Immature natural killer cell (primary cell): Measurements from ENCODE around the gene LEP. TPM values are rescaled to one million over a fixed set of nuclear protein-coding genes. Genes with fewer than 3 reads are reported as not detected.

Experiments used
- DNase-seq, 3 donors: peaks; one replicate each; pipeline ENCODE4 v3.0.0; 2022; ENCODE audit warnings: mixed read lengths in 1 of 3
- H3K27ac Mint-ChIP-seq, 6 donors: one replicate each; pipeline ENCODE4 v1.8.0; 2020; ENCODE audit warnings: mixed read lengths in 6 of 6, mild to moderate bottlenecking in 5 of 6, inconsistent platforms in 4 of 6, moderate library complexity in 3 of 6
- H3K27me3 Mint-ChIP-seq, 3 donors: one replicate each; pipeline ENCODE4 v1.8.0; 2020 to 2021; ENCODE audit warnings: low read depth in 3 of 3, mild to moderate bottlenecking in 3 of 3, mixed read lengths in 3 of 3, moderate library complexity in 3 of 3, inconsistent platforms in 1 of 3
- H3K36me3 Mint-ChIP-seq, 3 donors: one replicate each; pipeline ENCODE4 v1.8.0; 2020; ENCODE audit warnings: mixed read lengths in 3 of 3, inconsistent platforms in 2 of 3, mild to moderate bottlenecking in 2 of 3
- H3K4me1 Mint-ChIP-seq, 2 donors: one replicate each; pipeline ENCODE4 v1.8.0; 2020; ENCODE audit warnings: inconsistent platforms in 2 of 2, mild to moderate bottlenecking in 2 of 2, mixed read lengths in 2 of 2, moderate library complexity in 1 of 2
- H3K4me3 Mint-ChIP-seq, 5 donors: one replicate each; pipeline ENCODE4 v1.8.0; 2020; ENCODE audit warnings: mild to moderate bottlenecking in 5 of 5, mixed read lengths in 5 of 5, inconsistent platforms in 3 of 5, moderate library complexity in 3 of 5
- H3K9me3 Mint-ChIP-seq, 6 donors: one replicate each; pipeline ENCODE4 v1.8.0; 2020; ENCODE audit warnings: mild to moderate bottlenecking in 6 of 6, mixed read lengths in 6 of 6, inconsistent platforms in 4 of 6, moderate library complexity in 3 of 6
- polyA plus RNA-seq, 3 donors: library from polyadenylated mRNA; unstranded; fragments of 300-500 nt; fragmentation: Illumina TruSeq; gene quantifications; one replicate each; pipeline ENCODE4 v1.2.3, GENCODE V29; 2021

LEP gene
- polyA plus RNA-seq, 3 donors from 2014 or later, result not detected

DNA sequence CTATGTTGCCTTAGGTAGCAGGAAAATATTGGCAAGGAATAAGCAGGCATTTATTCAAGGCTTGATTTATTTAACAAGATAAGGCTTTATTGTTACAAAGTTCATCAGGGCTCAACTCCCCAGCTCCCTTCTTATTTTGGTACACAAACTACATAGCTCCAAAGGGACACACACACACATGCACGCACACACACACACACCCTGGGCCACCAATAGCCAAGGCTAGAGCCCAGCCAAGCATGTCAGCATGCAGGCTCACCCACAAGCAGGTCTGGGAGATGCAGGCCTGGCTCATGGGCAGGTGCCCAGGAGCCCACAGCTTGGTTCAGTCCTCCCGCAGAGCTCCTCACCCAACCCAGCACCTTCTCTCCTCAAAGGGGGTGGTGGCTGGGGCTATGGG is 23.4 kb downstream of the LEP start:
- peaks cover 0 to 3% (median 0%) of the 10 kb centered on the region in 3 donors for H3K36me3 Mint-ChIP-seq
- peaks cover 5 to 7% (median 6%) of the 10 kb centered on the region in 3 donors for H3K27me3 Mint-ChIP-seq
- no peak for DNase-seq
- H3K27ac Mint-ChIP-seq, result no peak overlapping the region
- H3K4me1 Mint-ChIP-seq, result no peaks in the 10 kb centered on the region
- no peaks in the 10 kb centered on the region for H3K9me3 Mint-ChIP-seq
- no peak overlapping the region for H3K4me3 Mint-ChIP-seq

- peaks cover 6 to 8% (median 7%) of the 10 kb centered on the region in 3 donors for H3K27me3 Mint-ChIP-seq
- no peaks in the 10 kb centered on the region for H3K9me3 Mint-ChIP-seq
- H3K27ac Mint-ChIP-seq, result no peak overlapping the region
- H3K36me3 Mint-ChIP-seq, result peaks cover 0 to 3% (median 0%) of the 10 kb centered on the region in 3 donors
- no peaks in the 10 kb centered on the region for H3K4me1 Mint-ChIP-seq
- no peak overlapping the region for H3K4me3 Mint-ChIP-seq
- no peak for DNase-seq
These were observed 24.3 kb downstream of the LEP start for GRCh38 chr7:128265156-128265905.

GRCh38 chr7:128265906-128266300 is 24.8 kb downstream of the LEP start:
- no peak for DNase-seq
- Mint-ChIP-seq H3K27ac (no peak overlapping the region), H3K36me3 (peaks cover 0 to 3% (median 0%) of the 10 kb centered on the region in 3 donors), H3K4me3 (no peak overlapping the region), H3K4me1 (no peaks in the 10 kb centered on the region), H3K9me3 (no peaks in the 10 kb centered on the region), H3K27me3 (peaks cover 6 to 9% (median 8%) of the 10 kb centered on the region in 3 donors)

GRCh38 chr7:128266529-128266882 is 25.4 kb downstream of the LEP start:
- no peaks in the 10 kb centered on the region for H3K9me3 Mint-ChIP-seq
- H3K4me1 Mint-ChIP-seq, result no peaks in the 10 kb centered on the region
- no peak overlapping the region for H3K27ac Mint-ChIP-seq
- DNase-seq, result no peak
- peaks cover 4 to 12% (median 9%) of the 10 kb centered on the region in 3 donors for H3K27me3 Mint-ChIP-seq
- no peak overlapping the region for H3K4me3 Mint-ChIP-seq
- H3K36me3 Mint-ChIP-seq, result peaks cover 0 to 3% (median 0%) of the 10 kb centered on the region in 3 donors

- Mint-ChIP-seq H3K27me3 (peaks cover 4 to 12% (median 9%) of the 10 kb centered on the region in 3 donors), H3K9me3 (no peaks in the 10 kb centered on the region), H3K4me3 (no peak overlapping the region), H3K4me1 (no peaks in the 10 kb centered on the region), H3K27ac (no peak overlapping the region), H3K36me3 (peaks cover 0 to 3% (median 0%) of the 10 kb centered on the region in 3 donors)
- no peak for DNase-seq
These were observed 26.0 kb downstream of the LEP start for GRCh38 chr7:128266883-128267594.

DNA sequence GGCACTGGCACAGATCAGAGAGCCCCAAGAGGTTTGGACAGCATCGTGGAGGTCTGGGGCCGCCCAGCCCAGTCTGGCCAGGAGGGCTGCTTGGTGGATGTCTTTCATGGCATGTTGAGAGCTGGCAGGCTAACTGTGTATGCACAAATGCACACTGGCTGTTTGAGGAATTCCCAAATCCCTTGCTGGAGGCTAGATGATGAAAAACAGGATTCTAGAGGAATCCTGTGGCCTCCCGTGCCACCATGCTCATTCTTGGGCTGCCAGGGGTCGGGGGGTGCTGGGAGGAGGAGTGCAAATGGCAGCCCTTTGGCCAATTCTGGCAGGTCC is 26.5 kb downstream of the LEP start:
- no peaks in the 10 kb centered on the region for H3K9me3 Mint-ChIP-seq
- peaks cover 0 to 3% (median 0%) of the 10 kb centered on the region in 3 donors for H3K36me3 Mint-ChIP-seq
- peaks cover 1 to 12% (median 12%) of the 10 kb centered on the region in 3 donors for H3K27me3 Mint-ChIP-seq
- no peak overlapping the region for H3K4me3 Mint-ChIP-seq
- H3K27ac Mint-ChIP-seq, result no peak overlapping the region
- H3K4me1 Mint-ChIP-seq, result peaks cover under 1 to 5% of the 10 kb centered on the region in 2 donors
- DNase-seq, result no peak

DNA sequence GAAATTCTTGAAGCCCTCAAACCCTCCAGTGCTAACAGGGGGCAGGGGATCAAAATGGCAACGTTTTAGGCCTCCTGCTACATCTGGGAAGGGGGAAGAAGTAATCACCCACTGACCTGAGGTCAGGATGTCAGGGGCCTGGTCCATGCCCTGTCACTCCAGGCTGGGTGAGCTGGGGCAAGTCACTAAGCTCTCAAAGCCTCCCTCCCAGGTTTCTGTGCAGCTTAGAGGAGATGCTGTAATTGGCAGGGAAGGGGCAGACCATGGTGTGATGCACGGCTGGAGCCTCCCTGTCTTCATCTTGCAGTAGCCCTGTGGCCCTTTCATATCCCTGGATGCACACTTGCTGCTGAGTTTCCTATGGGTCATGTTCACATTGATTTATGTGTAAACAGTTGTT is 27.2 kb downstream of the LEP start:
- no peak for DNase-seq
- H3K4me1 Mint-ChIP-seq, result peaks cover 1 to 7% of the 10 kb centered on the region in 2 donors
- H3K36me3 Mint-ChIP-seq, result peaks cover 0 to 3% (median 0%) of the 10 kb centered on the region in 3 donors
- H3K27me3 Mint-ChIP-seq, result peaks cover 0 to 12% (median 7%) of the 10 kb centered on the region in 3 donors
- no peak overlapping the region for H3K4me3 Mint-ChIP-seq
- no peak overlapping the region for H3K27ac Mint-ChIP-seq
- H3K9me3 Mint-ChIP-seq, result no peaks in the 10 kb centered on the region

GRCh38 chr7:128270826-128271272 is 29.8 kb downstream of the LEP start:
- DNase-seq, result no peak
- H3K4me3 Mint-ChIP-seq, result peak overlapping the region in 2 of 5 donors; percentile 73 to 77
- peaks cover 0 to 12% (median 7%) of the 10 kb centered on the region in 3 donors for H3K27me3 Mint-ChIP-seq

GRCh38 chr7:128271471-128271941 is 30.4 kb downstream of the LEP start:
- H3K27ac Mint-ChIP-seq, result no peak overlapping the region
- DNase-seq, result no peak
- peaks cover 1 to 7% of the 10 kb centered on the region in 2 donors for H3K4me1 Mint-ChIP-seq
- H3K9me3 Mint-ChIP-seq, result no peaks in the 10 kb centered on the region
- H3K27me3 Mint-ChIP-seq, result peaks cover 0 to 14% (median 7%) of the 10 kb centered on the region in 3 donors
- peaks cover 0 to 3% (median 0%) of the 10 kb centered on the region in 3 donors for H3K36me3 Mint-ChIP-seq
- H3K4me3 Mint-ChIP-seq, result peak overlapping the region in 4 of 5 donors; percentile 43 to 77 (median 68)

More at GRCh38 chr7:128270826-128271272, 29.8 kb downstream of the LEP start:
- no peak overlapping the region for H3K27ac Mint-ChIP-seq
- peaks cover 0 to 3% (median 0%) of the 10 kb centered on the region in 3 donors for H3K36me3 Mint-ChIP-seq
- H3K4me1 Mint-ChIP-seq, result peaks cover 1 to 7% of the 10 kb centered on the region in 2 donors
- no peaks in the 10 kb centered on the region for H3K9me3 Mint-ChIP-seq

GRCh38 chr7:128271942-128272481 is 30.9 kb downstream of the LEP start:
- peaks cover 0 to 16% (median 7%) of the 10 kb centered on the region in 3 donors for H3K27me3 Mint-ChIP-seq
- no peaks in the 10 kb centered on the region for H3K9me3 Mint-ChIP-seq
- peaks cover 0 to 3% (median 0%) of the 10 kb centered on the region in 3 donors for H3K36me3 Mint-ChIP-seq
- peaks cover 1 to 7% of the 10 kb centered on the region in 2 donors for H3K4me1 Mint-ChIP-seq
- peak overlapping the region in 3 of 5 donors; percentile 18 to 61 (median 36) for H3K4me3 Mint-ChIP-seq
- DNase-seq, result no peak
- H3K27ac Mint-ChIP-seq, result no peak overlapping the region

DNA sequence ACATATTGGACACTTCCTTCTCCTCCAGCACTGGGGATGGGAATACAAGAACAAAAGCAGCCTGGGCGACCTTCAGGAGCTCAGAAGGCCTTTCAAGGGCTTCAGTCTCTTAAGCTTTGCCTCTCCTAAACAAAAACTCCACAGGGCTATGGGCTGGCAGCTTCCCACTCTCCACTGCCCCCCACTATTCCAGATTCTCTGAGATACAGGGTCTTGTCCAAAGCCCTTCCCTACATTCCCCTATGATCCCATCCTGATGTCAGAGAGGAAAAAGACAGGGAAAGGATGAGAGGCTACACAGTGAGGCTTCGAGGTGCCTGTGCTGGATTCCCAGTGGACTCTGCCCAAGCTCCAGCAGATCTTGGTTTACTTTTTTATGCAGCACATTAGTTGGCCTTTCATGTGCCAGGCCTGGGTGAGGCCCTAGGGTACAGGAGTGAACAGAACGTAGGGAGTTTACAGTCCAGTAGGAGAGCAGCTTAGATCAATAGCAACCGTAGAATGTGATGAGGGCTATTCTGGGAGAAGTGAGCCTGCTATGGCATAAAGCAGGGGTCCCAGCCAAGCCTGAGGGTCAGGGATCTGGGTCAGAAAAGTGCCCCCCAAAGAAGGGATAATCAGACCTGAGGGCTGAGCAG is 33.3 kb downstream of the LEP start:
- DNase-seq, result no peak
- H3K4me3 Mint-ChIP-seq, result no peak overlapping the region
- H3K9me3 Mint-ChIP-seq, result peaks cover 4 to 10% (median 7%) of the 10 kb centered on the region in 6 donors
- no peak overlapping the region for H3K27ac Mint-ChIP-seq
- peaks cover 0 to 11% (median 7%) of the 10 kb centered on the region in 3 donors for H3K27me3 Mint-ChIP-seq
- peaks cover 1 to 7% of the 10 kb centered on the region in 2 donors for H3K4me1 Mint-ChIP-seq
- H3K36me3 Mint-ChIP-seq, result peaks cover 0 to 9% (median 8%) of the 10 kb centered on the region in 3 donors

GRCh38 chr7:128274884-128275603 is 34.0 kb downstream of the LEP start:
- peaks cover 0 to 8% (median 7%) of the 10 kb centered on the region in 3 donors for H3K27me3 Mint-ChIP-seq
- no peak for DNase-seq
- H3K36me3 Mint-ChIP-seq, result peaks cover 6 to 16% (median 13%) of the 10 kb centered on the region in 3 donors
- peaks cover 1 to 7% of the 10 kb centered on the region in 2 donors for H3K4me1 Mint-ChIP-seq
- no peak overlapping the region for H3K4me3 Mint-ChIP-seq
- peak overlapping the region in 1 of 6 donors; percentile 45 for H3K27ac Mint-ChIP-seq
- peaks cover 7 to 16% (median 13%) of the 10 kb centered on the region in 6 donors for H3K9me3 Mint-ChIP-seq

GRCh38 chr7:128275681-128276080 is 34.6 kb downstream of the LEP start:
- Mint-ChIP-seq H3K4me1 (peaks cover 1 to 7% of the 10 kb centered on the region in 2 donors), H3K9me3 (peaks cover 11 to 19% (median 16%) of the 10 kb centered on the region in 6 donors), H3K27ac (no peak overlapping the region), H3K4me3 (no peak overlapping the region), H3K27me3 (peaks cover 2 to 8% (median 5%) of the 10 kb centered on the region in 3 donors), H3K36me3 (peaks cover 8 to 18% (median 15%) of the 10 kb centered on the region in 3 donors)
- DNase-seq, result no peak
